Pulmonary artery endothelial cell (primary cell): ENCODE measurements around the gene PSD. TPM values are rescaled to one million over a fixed set of nuclear protein-coding genes. Genes with fewer than 3 reads are reported as not detected.
A peak's percentile ranks its signal among the peaks of the same experiment; 100 is the strongest.

Source experiments
- DNase-seq: peaks from one replicate; pipeline ENCODE4 v3.0.0-alpha.2; 2011; ENCODE audit warnings: low read depth, low spot score
- total RNA-seq: library from RNA; depleted of rRNA; stranded (reverse); fragments of >200 nt; gene quantifications from 2 replicates; pipeline ENCODE4 v1.2.3, GENCODE V29; 2014

PSD gene
- total RNA-seq, 1 donor from 2014 or later: 0.07 TPM

DNA sequence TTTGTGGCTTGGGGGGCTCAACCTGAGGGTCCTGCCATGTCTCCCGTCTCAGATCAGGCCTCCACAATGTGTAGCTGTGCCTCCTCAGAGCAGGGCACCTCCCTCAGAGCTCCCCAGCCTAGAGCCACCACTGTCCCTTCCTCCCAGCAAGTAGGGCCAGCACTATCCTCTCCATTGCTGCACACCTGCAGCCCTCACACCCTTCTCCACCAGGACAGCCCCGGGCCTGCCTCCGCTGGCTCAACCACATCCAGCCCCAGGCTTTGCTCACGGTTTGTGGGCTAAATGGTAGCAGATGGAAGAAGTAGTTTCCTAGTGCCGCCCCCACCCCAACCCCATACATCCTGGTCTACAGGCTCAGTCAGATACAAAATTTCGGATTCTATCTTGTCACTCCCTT is 13.0 kb downstream of the PSD start:
- DNase-seq: no peak

DNA sequence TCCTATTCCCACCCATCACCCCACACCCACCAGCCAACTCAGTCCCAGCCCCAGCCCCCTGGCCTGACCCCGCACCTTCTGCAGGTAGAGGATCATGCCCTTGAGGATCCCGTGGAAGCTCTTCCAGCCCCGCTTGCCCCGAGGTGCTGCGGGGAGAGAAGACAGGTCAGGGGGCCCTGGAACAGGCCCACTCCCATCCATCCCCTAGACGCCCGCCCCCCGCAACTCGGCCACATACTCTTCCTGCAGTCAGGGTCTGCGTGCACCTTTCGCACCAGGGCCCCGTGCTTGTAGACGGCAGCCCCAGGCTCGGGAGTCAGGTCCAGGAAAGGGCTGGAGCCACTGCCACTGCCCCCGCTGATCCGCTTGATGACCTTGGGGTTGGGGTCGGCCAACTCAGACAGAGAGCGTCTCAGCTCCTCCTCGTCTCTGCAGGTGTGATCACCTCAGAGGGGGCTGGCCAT is 13.4 kb downstream of the PSD start:
- DNase-seq: no peak

DNA sequence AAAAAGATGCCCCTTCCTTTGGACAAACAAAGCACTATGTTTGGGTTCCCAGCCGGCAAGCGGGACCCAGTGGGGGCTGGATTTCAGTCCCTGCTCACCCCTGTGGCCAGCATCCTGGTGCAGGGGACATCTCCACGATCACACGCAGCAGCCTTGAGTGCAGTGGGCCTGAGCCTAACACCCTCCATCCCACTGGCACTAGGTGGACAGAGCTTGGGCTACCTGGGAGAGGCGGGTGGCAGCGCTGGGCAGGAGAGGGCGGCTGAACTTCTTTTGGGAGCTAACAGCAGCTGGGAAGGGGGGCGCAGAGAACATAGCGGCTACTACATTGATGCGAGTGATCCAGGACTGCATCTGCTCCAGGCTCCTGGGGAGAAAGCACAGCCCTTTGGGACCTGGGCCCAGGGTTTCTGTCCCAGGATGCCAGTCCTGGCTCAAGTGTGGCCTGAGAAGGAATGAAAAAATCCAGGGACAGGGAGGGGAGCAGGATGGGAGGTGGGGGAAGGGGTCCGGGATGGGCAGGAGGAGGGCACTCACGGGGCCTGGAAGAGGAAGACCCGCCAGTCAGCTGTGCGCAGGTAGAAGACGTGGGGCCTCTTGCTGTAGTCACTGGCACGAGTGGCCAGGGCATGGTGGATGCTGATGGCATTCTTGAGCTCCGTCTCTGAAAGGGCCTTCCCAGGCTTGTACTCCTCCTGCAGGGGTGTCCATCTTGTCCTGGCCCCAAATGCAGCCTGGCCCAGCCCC is 14.1 kb downstream of the PSD start:
- DNase-seq: no peak

DNA sequence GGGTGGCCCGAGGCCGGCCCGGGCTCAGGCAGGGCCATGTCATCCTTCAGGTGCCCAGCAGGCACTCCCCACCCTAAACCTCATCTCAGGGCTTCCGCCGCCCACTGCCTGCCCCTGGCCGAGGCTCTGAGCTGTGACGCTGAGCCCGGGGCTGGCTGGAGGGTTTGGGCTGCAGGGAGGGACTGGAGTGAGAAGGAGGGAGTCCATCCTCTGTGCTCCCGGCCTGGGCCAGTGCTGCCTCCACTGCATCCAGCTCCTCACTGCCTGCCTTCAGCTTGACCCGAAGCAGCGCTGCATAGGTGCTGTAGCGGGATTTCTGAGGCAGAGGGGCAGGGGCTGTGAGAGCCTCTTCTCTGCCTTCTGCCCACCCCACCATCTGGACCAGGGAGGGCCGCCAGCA is 15.5 kb downstream of the PSD start:
- DNase-seq: no peak

DNA sequence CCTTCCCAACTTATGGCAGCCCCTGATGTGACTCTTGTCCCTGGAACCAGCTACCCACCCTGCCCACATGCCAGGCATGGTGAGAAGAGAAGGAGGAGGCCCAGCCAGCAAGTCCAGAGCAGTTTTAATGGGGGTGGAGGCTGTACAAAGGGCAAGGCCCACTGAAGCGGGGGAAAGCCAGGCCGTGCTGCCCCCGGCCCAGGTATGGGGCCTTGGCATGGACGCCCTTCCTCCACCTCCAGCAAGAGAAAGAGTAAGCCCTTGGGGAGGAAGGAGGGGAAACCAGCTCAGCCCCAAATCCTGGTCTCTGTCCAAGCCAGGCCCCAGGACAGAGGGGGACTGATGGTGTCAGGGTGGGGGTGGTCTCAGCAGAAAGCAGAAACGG is 16.1 kb downstream of the PSD start:
- no peak for DNase-seq

DNA sequence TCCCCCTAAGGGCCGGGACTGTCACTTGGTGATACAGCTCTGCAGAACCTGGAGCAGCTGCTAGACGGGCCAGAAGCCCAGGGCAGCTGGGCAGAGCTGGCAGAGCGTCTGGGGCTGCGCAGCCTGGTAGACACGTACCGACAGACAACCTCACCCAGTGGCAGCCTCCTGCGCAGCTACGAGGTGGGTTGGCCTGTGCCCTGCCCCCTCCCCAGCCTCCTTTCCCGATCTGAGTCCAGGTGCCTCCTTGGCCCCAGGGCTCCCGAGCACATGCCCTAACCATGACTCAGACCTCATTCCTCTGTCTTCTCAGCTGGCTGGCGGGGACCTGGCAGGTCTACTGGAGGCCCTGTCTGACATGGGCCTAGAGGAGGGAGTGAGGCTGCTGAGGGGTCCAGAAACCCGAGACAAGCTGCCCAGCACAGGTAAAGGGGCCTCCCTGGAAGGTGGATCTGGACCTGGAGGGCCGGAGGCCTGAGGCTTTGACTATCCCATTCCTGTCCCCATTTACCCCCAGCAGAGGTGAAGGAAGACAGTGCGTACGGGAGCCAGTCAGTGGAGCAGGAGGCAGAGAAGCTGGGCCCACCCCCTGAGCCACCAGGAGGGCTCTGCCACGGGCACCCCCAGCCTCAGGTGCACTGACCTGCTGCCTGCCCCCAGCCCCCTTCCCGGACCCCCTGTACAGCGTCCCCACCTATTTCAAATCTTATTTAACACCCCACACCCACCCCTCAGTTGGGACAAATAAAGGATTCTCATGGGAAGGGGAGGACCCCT is 16.7 kb downstream of the PSD start:
- DNase-seq: no peak

DNA sequence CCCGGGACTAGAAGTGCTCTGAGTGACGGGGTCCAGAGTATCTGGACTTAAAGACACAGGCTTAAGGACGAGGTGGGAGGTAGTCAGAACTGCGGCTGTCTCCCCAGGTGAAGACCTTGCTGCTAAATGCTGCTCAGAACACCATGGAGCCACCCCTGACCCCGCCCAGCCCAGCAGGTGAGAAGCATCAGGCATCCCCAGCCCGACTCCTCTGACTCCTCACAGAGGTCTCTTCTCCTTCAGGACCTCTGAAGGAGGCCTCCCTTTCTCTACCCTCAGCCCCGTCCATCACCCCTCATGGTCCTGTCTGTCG is 17.3 kb downstream of the PSD start:
- DNase-seq: no peak

DNA sequence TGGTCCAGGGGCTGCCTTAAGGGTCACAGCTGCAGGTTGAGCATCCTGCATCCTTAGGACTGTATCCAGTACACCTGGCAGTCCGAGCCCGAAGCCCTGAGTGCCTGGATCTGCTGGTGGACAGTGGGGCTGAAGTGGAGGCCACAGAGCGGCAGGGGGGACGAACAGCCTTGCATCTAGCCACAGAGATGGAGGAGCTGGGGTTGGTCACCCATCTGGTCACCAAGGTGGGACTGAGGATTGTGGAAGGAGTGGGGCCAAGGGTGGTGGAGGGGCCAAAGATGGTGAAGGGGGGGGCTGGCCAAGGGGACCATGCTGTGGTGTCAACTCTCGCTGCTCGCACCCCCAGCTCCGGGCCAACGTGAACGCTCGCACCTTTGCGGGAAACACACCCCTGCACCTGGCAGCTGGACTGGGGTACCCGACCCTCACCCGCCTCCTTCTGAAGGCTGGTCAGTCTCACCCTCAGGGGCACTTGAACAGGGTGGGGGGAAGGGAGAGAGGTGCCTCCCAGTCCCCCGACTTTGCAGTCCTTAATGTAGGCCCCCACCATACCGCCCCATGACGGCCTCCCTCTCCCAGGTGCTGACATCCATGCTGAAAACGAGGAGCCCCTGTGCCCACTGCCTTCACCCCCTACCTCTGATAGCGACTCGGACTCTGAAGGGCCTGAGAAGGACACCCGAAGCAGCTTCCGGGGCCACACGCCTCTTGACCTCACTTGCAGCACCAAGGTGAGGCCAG is 17.8 kb downstream of the PSD start:
- no peak for DNase-seq

DNA sequence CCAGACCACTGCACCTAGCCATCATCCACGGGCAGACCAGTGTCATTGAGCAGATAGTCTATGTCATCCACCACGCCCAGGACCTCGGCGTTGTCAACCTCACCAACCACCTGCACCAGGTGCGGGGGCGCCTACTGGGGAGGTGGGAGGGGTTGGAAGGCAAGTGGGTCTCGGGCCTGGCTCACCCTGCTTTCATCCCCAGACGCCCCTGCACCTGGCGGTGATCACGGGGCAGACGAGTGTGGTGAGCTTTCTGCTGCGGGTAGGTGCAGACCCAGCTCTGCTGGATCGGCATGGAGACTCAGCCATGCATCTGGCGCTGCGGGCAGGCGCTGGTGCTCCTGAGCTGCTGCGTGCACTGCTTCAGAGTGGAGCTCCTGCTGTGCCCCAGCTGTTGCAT is 18.5 kb downstream of the PSD start:
- no peak for DNase-seq

DNA sequence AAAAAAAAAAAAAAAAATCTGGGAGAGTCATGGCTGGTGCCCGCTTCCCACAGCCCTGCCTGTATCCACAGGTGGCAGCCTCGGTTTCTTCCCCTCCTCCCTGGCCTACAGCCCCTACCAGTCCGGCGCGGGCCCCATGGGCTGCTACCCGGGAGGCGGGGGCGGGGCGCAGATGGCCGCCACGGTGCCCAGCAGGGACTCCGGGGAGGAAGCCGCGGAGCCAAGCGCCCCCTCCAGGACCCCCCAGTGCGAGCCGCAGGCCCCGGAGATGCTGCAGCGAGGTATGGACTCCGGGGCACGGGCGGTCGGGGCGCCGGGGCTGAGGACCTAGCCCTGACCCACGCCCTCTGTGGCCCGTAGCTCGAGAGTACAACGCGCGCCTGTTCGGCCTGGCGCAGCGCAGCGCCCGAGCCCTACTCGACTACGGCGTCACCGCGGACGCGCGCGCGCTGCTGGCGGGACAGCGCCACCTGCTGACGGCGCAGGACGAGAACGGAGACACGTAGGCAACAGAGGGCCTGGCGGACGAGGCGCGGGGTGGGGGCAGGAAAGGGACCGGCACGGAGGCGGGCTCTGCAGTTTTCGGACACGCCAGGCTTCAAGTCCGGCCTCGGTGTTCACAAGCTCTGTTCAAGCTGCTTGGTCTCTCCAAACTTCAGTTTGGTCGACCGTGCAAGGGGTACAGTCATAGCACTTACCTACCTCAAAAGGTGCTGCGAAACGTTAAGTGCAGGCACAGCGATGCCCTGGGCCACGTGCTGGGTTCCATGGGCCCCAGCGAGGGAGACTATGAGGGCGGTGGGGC is 19.2 kb downstream of the PSD start:
- no peak for DNase-seq

DNA sequence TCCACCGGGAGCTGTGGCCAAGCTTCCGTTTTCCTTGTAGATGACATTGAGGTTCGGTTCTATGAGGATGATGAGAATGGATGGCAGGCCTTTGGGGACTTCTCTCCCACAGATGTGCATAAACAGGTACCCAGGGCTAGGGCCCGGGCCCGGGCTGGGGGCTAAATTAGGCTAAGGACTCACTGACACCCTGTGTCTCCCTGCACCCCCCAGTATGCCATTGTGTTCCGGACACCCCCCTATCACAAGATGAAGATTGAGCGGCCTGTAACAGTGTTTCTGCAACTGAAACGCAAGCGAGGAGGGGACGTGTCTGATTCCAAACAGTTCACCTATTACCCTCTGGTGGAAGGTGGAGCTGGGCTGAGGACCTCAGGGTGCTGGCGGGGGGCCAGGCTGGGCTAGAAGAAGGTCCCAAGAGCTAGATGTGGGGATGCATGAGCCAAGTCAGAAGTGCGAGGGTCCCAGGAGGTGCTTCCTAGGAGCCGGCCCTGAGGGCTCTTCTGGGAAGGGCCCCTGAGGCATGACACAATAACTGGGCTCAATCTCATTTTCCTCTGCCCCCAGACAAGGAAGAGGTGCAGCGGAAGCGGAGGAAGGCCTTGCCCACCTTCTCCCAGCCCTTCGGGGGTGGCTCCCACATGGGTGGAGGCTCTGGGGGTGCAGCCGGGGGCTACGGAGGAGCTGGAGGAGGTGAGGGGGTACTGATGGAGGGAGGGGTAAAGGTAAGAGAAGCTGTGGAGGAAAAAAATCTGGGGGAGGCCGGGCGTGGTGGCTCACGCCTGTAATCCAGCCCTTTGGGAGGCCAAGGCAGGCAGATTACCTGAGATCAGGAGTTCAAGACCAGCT is 20.2 kb downstream of the PSD start:
- DNase-seq: no peak

DNA sequence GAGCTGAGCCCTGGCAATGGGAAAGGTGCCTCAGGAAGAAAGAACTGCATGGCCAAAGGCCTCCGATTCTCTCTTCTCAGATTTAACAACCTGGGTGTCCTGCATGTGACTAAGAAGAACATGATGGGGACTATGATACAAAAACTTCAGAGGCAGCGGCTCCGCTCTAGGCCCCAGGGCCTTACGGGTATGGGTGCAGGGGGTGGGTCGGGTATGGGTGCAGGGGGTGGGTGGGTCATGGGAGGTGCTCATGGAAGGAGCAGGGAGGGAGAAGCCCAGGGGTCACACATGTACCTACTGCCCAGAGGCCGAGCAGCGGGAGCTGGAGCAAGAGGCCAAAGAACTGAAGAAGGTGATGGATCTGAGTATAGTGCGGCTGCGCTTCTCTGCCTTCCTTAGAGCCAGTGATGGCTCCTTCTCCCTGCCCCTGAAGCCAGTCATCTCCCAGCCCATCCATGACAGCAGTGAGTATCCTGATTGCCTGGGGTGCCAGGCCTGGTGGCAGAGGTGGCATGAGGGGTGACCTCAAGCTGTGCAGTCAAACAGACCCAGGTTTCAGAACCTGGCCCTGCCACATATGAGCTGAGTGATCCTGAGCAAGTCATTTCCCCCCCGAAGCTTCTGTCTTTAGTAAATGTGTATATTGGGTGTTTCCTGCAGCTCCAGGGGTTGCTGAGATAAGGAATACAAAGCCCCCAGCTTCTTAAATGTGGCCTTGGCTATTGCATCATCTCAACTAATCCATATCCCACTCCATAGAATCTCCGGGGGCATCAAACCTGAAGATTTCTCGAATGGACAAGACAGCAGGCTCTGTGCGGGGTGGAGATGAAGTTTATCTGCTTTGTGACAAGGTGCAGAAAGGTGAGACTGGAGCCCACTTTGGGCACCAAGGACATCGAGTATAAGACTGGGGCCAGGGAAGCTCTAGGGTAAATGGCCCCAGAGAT is 21.1 kb downstream of the PSD start:
- DNase-seq: no peak

DNA sequence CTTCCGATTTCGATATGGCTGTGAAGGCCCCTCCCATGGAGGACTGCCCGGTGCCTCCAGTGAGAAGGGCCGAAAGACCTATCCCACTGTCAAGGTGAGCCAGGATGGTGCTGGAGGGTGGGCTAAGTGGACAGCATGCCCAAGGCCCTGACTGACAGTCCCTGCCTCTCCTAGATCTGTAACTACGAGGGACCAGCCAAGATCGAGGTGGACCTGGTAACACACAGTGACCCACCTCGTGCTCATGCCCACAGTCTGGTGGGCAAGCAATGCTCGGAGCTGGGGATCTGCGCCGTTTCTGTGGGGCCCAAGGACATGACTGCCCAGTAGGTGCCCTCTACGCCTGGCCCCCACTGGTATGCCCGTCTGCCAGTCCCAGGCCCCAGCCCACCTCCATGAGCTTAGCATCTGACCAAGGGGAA is 21.8 kb downstream of the PSD start:
- DNase-seq: no peak

DNA sequence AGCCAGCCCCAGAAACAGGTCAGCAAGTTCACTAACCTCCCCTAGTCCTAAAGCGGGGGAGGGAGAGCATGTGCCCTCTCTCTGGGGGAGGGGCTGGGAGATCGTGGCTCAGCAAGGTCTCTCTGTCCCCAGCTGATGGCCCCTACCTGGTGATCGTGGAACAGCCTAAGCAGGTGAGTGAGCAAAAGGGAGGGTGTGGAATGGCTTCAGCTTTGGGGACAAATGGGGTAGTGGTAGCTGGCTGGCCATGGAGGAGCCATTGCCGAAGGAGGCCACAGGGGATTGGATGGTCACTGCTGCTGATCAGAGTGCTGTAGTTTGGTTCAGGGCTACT is 22.3 kb downstream of the PSD start:
- DNase-seq: no peak

DNA sequence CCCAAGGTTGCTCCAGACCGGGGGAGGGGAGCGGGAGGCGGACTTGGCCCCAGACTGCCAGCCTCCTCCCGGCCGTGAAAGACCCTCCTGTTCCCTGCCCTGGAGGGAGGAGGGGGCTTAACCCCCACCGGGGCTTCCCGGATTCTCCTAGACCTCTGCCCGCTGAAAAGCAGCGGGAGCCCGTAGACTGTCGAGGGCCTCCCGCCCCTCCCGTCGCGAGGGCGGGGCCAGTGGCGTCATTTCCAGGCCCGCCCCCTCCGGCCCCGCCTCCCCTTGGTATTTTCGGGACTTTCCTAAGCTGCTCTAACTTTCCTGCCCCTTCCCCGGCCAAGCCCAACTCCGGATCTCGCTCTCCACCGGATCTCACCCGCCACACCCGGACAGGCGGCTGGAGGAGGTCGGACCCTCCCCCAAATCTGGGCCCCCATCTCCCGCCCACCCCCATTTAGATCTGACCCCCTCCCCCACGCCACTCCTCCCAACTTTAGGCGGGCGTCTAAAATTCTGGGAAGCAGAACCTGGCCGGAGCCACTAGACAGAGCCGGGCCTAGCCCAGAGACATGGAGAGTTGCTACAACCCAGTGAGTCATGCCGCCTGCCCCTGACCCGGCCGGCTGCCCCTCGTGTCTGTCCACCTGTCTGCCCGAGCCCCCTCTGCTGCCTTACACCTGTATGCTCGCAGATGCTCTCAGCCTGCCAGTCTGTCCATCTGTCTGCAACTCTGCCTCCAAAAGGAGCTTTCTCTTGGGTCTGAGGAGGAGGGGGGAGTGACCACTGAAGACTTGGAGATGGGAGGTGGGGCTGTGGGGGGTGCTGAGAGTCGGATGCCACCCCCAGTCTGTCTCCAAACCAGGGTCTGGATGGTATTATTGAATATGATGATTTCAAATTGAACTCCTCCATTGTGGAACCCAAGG is 22.9 kb downstream of the PSD start, which contains the start of gene NFKB2:
NFKB2 (plus strand) TSS at position 306 of the 917 bp plus-strand sequence; CDS start at position 561, 255 bp downstream.
- peak; percentile 60 for DNase-seq

DNA sequence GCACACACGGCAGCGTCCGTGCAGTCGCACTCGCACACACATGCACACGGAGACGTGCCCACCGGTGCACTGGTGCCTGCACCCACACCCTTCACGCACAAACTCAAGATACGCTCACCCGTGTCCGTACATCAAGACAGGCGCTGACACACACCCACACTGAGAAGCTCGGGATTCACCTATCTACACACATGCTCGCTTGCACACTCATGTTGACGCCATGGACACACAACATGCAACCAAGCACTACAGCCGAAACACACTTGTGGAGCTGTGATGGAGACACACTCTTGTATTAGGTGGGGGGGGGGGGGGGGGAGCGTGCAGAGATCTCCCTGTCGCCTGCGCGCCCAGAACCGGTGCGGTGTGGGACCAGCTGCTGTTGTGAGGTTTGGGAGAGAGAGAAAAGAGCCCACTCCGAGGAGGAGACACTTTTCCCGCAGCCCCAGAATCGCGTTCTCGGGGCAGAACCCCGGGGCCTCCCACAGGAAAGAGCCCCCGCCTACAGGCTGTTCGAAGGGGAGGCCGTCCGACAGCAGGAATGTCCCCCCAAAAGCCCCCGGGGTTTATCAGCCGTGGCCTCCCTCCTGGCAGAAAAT is 23.7 kb downstream of the PSD start:
- DNase-seq: no peak

DNA sequence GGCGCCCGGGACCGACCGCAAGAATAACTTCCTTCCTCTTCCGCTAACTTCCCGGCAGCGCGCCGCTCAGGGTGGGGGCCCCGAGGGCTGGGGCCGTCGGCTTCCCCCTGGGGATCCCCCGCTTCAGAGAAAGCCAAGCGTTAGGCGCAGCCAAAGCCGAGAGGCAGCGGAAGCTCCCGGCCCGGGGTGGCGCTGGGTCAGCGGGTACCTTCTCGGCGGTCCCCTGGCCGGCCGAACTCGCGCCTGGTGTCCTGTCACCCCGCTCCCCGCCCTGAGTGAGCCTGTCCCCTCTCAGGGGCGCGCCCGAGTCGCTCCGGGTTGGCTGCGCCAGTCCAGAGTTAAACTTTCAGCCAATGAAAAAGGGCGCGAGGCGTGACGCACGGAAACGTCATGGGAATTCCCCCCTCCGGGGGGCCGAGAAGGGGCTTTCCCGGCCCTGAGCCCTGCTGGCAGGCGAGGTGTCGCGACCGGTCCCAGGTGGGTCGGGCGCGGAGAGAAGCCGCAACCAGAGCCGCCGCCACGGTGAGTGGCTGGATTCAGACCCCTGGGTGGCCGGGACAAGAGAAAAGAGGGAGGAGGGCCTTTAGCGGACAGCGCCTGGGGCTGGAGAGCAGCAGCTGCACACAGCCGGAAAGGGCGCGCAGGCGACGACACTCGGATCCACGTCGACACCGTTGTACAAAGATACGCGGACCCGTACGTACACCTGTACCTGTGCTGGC is 24.3 kb downstream of the PSD start:
- peak; percentile 59 for DNase-seq
